Activated T-helper 2 cell treated with anti-CD3 and anti-CD28 coated beads, Interferon-gamma antibody, Interleukin-2, Interleukin-4, amounts not matched to agents 10 μg/mL and 5 μg/mL and 100 μg/mL, durations not matched to agents 14 hours and 24 hours and 36 hours (primary cell): ENCODE results near the gene LIPA. TPM values are rescaled to one million over a fixed set of nuclear protein-coding genes. Genes with fewer than 3 reads are reported as not detected.

Experiments
- DNase-seq: peaks from one replicate; pipeline ENCODE4 v3.0.0; 2021; ENCODE audit warnings: low spot score
- H3K27ac Mint-ChIP-seq: one replicate; pipeline ENCODE4 v1.8.0; 2021; ENCODE audit warnings: mixed read lengths
- H3K27me3 Mint-ChIP-seq: one replicate; pipeline ENCODE4 v1.8.0; 2021; ENCODE audit warnings: low read depth, mixed read lengths
- H3K36me3 Mint-ChIP-seq: one replicate; pipeline ENCODE4 v1.8.0; 2021; ENCODE audit warnings: low read depth, mixed read lengths
- H3K4me1 Mint-ChIP-seq: one replicate; pipeline ENCODE4 v1.8.0; 2021; ENCODE audit warnings: low read depth, mixed read lengths
- H3K4me3 Mint-ChIP-seq: one replicate; pipeline ENCODE4 v1.8.0; 2021; ENCODE audit warnings: low read depth, mild to moderate bottlenecking, moderate library complexity, mixed read lengths
- H3K9me3 Mint-ChIP-seq: one replicate; pipeline ENCODE4 v1.8.0; 2021; ENCODE audit warnings: mixed read lengths
- intact Hi-C: fragments of 100-400 bp; cut with micrococcal nuclease; formaldehyde crosslinking; loops from one replicate; pipeline ENCODE4 v1.15.1; 2023
- total RNA-seq: library from RNA; stranded (reverse); gene quantifications from 2 replicates; pipeline ENCODE4 v1.2.3, GENCODE V29; 2022

LIPA gene
- total RNA-seq, 1 donor from 2014 or later, result 12.9 TPM

- Mint-ChIP-seq H3K4me1 (peaks cover 5% of the 10 kb centered on the region), H3K27ac (no peak overlapping the region), H3K4me3 (no peak overlapping the region), H3K27me3 (no peaks in the 10 kb centered on the region), H3K9me3 (no peaks in the 10 kb centered on the region), H3K36me3 (no peaks in the 10 kb centered on the region)
- intact Hi-C loops, result no loop called here
- DNase-seq, result no peak
Observed at GRCh38 chr10:89226891-89227290, 24.7 kb downstream of the LIPA start.

GRCh38 chr10:89224739-89225443 is 26.7 kb downstream of the LIPA start:
- intact Hi-C loops, result no loop called here
- H3K4me1 Mint-ChIP-seq, result peaks cover 5% of the 10 kb centered on the region
- H3K27ac Mint-ChIP-seq, result no peak overlapping the region
- no peak overlapping the region for H3K4me3 Mint-ChIP-seq
- H3K9me3 Mint-ChIP-seq, result no peaks in the 10 kb centered on the region
- H3K36me3 Mint-ChIP-seq, result no peaks in the 10 kb centered on the region
- no peaks in the 10 kb centered on the region for H3K27me3 Mint-ChIP-seq
- no peak for DNase-seq

GRCh38 chr10:89221919-89222318 is 29.7 kb downstream of the LIPA start:
- H3K36me3 Mint-ChIP-seq, result no peaks in the 10 kb centered on the region
- DNase-seq, result no peak
- H3K27me3 Mint-ChIP-seq, result no peaks in the 10 kb centered on the region
- H3K27ac Mint-ChIP-seq, result no peak overlapping the region
- peaks cover 7% of the 10 kb centered on the region for H3K4me1 Mint-ChIP-seq
- intact Hi-C loops, result no loop called here
- H3K9me3 Mint-ChIP-seq, result no peaks in the 10 kb centered on the region
- H3K4me3 Mint-ChIP-seq, result no peak overlapping the region

GRCh38 chr10:89219513-89220218 is 31.9 kb downstream of the LIPA start:
- intact Hi-C loops, result loop anchor here (5.0 kb wide), 2 partner anchors 343 to 382 kb away; no protein-coding TSS in a partner anchor
- Mint-ChIP-seq H3K4me3 (no peak overlapping the region), H3K27ac (no peak overlapping the region), H3K27me3 (no peaks in the 10 kb centered on the region), H3K36me3 (no peaks in the 10 kb centered on the region), H3K4me1 (peaks cover 4% of the 10 kb centered on the region), H3K9me3 (no peaks in the 10 kb centered on the region)
- DNase-seq, result no peak

- H3K4me1 Mint-ChIP-seq, result peaks cover 6% of the 10 kb centered on the region
- no peak overlapping the region for H3K4me3 Mint-ChIP-seq
- H3K27ac Mint-ChIP-seq, result no peak overlapping the region
- peak; percentile 27 for DNase-seq
- peaks cover 1% of the 10 kb centered on the region for H3K27me3 Mint-ChIP-seq
- no peaks in the 10 kb centered on the region for H3K36me3 Mint-ChIP-seq
- intact Hi-C loops, result loop anchor here (1.0 to 5.0 kb wide), 3 partner anchors 282 to 380 kb away; no protein-coding TSS in a partner anchor
- no peaks in the 10 kb centered on the region for H3K9me3 Mint-ChIP-seq
Observed at GRCh38 chr10:89217057-89217990, 34.3 kb downstream of the LIPA start.

GRCh38 chr10:89216056-89216455 is 35.5 kb downstream of the LIPA start:
- Mint-ChIP-seq H3K36me3 (no peaks in the 10 kb centered on the region), H3K27ac (no peak overlapping the region), H3K4me1 (peaks cover 9% of the 10 kb centered on the region), H3K9me3 (no peaks in the 10 kb centered on the region), H3K4me3 (no peak overlapping the region), H3K27me3 (peaks cover 5% of the 10 kb centered on the region)
- DNase-seq, result no peak
- intact Hi-C loops, result loop anchor here (5.0 kb wide), 2 partner anchors 346 to 379 kb away; no protein-coding TSS in a partner anchor

GRCh38 chr10:89215511-89215910 is 36.1 kb downstream of the LIPA start:
- H3K9me3 Mint-ChIP-seq, result no peaks in the 10 kb centered on the region
- peaks cover 9% of the 10 kb centered on the region for H3K4me1 Mint-ChIP-seq
- H3K27me3 Mint-ChIP-seq, result peaks cover 10% of the 10 kb centered on the region
- H3K36me3 Mint-ChIP-seq, result no peaks in the 10 kb centered on the region
- intact Hi-C loops, result loop anchor here (5.0 kb wide), 2 partner anchors 347 to 378 kb away; no protein-coding TSS in a partner anchor
- no peak overlapping the region for H3K4me3 Mint-ChIP-seq
- no peak overlapping the region for H3K27ac Mint-ChIP-seq
- DNase-seq, result no peak

- no peaks in the 10 kb centered on the region for H3K36me3 Mint-ChIP-seq
- H3K4me3 Mint-ChIP-seq, result no peak overlapping the region
- no peak for DNase-seq
- peaks cover 16% of the 10 kb centered on the region for H3K27me3 Mint-ChIP-seq
- H3K9me3 Mint-ChIP-seq, result no peaks in the 10 kb centered on the region
- H3K4me1 Mint-ChIP-seq, result peaks cover 9% of the 10 kb centered on the region
- H3K27ac Mint-ChIP-seq, result no peak overlapping the region
- intact Hi-C loops, result loop anchor here (5.0 kb wide), 2 partner anchors 348 to 377 kb away; no protein-coding TSS in a partner anchor
Observed at GRCh38 chr10:89214566-89215165, 36.9 kb downstream of the LIPA start.

GRCh38 chr10:89213191-89213808 is 38.3 kb downstream of the LIPA start:
- no peak overlapping the region for H3K27ac Mint-ChIP-seq
- peaks cover 9% of the 10 kb centered on the region for H3K4me1 Mint-ChIP-seq
- H3K9me3 Mint-ChIP-seq, result no peaks in the 10 kb centered on the region
- H3K27me3 Mint-ChIP-seq, result peaks cover 27% of the 10 kb centered on the region
- intact Hi-C loops, result loop anchor here (1.0 kb wide), 2 partner anchors 183 to 278 kb away; no protein-coding TSS in a partner anchor
- DNase-seq, result no peak
- H3K4me3 Mint-ChIP-seq, result no peak overlapping the region
- H3K36me3 Mint-ChIP-seq, result no peaks in the 10 kb centered on the region

GRCh38 chr10:89210794-89211425 is 40.7 kb downstream of the LIPA start:
- DNase-seq, result no peak
- Mint-ChIP-seq H3K4me1 (peaks cover 19% of the 10 kb centered on the region), H3K4me3 (no peak overlapping the region), H3K9me3 (no peaks in the 10 kb centered on the region), H3K27ac (no peak overlapping the region), H3K27me3 (peaks cover 43% of the 10 kb centered on the region), H3K36me3 (no peaks in the 10 kb centered on the region)
- intact Hi-C loops, result no loop called here

GRCh38 chr10:89209718-89210117 is 41.9 kb downstream of the LIPA start:
- H3K36me3 Mint-ChIP-seq, result no peaks in the 10 kb centered on the region
- peaks cover 19% of the 10 kb centered on the region for H3K4me1 Mint-ChIP-seq
- no peak for DNase-seq
- no peak overlapping the region for H3K27ac Mint-ChIP-seq
- H3K9me3 Mint-ChIP-seq, result no peaks in the 10 kb centered on the region
- no peak overlapping the region for H3K4me3 Mint-ChIP-seq
- H3K27me3 Mint-ChIP-seq, result peaks cover 50% of the 10 kb centered on the region
- intact Hi-C loops, result loop anchor here (5.0 kb wide), 2 partner anchors 47 to 127 kb away; no protein-coding TSS in a partner anchor
